GM23338 (cell line): ENCODE measurements around the gene FAM111A. TPM values are rescaled to one million over a fixed set of nuclear protein-coding genes. Genes with fewer than 3 reads are reported as not detected.

ENCODE experiments used
- ATAC-seq: fragments of 200-7000 bp; cut with Tn5 transposase; 3 replicates; pipeline ENCODE4 v1.9.1; 2020
- DNase-seq: peaks from one replicate; pipeline ENCODE4 v3.0.0-alpha.2; 2015; ENCODE audit warnings: low spot score
- H2AFZ ChIP-seq: fragments of 200-600 bp; sonication (generic); 2 replicates; pipeline ENCODE4 v1.8.0; 2016; ENCODE audit warnings: antibody characterized with exemption, mild to moderate bottlenecking, moderate library complexity
- H3F3A ChIP-seq: fragments of 200-600 bp; sonication (generic); replicated peaks from 2 replicates; pipeline ENCODE4 v1.8.0; 2017; ENCODE audit warnings: antibody characterized with exemption, mixed run types, low read depth
- H3K27ac ChIP-seq: fragments of 200-600 bp; sonication (generic); 2 replicates; pipeline ENCODE4 v1.6.1; 2016; ENCODE audit warnings: low read depth
- H3K27me3 ChIP-seq: fragments of 200-600 bp; sonication (generic); 2 replicates; pipeline ENCODE4 v1.8.0; 2016; ENCODE audit warnings: mild to moderate bottlenecking, mixed run types, moderate library complexity; ENCODE audit not compliant: insufficient read depth
- H3K36me3 ChIP-seq: fragments of 200-600 bp; sonication (generic); 2 replicates; pipeline ENCODE4 v1.8.0; 2016; ENCODE audit warnings: mild to moderate bottlenecking; ENCODE audit not compliant: insufficient read depth
- H3K4me1 ChIP-seq: fragments of 200-600 bp; sonication (generic); 2 replicates; pipeline ENCODE4 v1.8.0; 2016; ENCODE audit warnings: mild to moderate bottlenecking, moderate library complexity; ENCODE audit not compliant: insufficient read depth
- H3K4me2 ChIP-seq: fragments of 200-600 bp; sonication (generic); 2 replicates; pipeline ENCODE4 v1.7.1; 2017; ENCODE audit warnings: mixed run types
- H3K4me3 ChIP-seq: fragments of 200-600 bp; sonication (generic); 2 replicates; pipeline ENCODE4 v1.6.1; 2016; ENCODE audit warnings: mixed run types
- H3K79me2 ChIP-seq: fragments of 200-600 bp; sonication (generic); replicated peaks from 2 replicates; pipeline ENCODE4 v1.8.0; 2017; ENCODE audit warnings: mild to moderate bottlenecking; ENCODE audit not compliant: insufficient read depth
- H3K9me2 ChIP-seq: fragments of 200-600 bp; sonication (generic); 2 replicates; pipeline ENCODE4 v1.8.0; 2017; ENCODE audit not compliant: insufficient read depth
- H4K20me1 ChIP-seq: fragments of 200-600 bp; sonication (generic); replicated peaks from 2 replicates; pipeline ENCODE4 v1.8.0; 2017; ENCODE audit warnings: mild to moderate bottlenecking; ENCODE audit not compliant: insufficient read depth
- H3K27ac Mint-ChIP-seq: 2 replicates; pipeline ENCODE4 v1.8.0; 2020; ENCODE audit warnings: inconsistent platforms, mild to moderate bottlenecking, moderate library complexity, mixed read lengths
- H3K27me3 Mint-ChIP-seq: 3 replicates; pipeline ENCODE4 v1.8.0; 2022; ENCODE audit warnings: low read depth, mild to moderate bottlenecking, moderate library complexity, mixed read lengths, inconsistent platforms; ENCODE audit not compliant: insufficient read depth, poor library complexity
- H3K36me3 Mint-ChIP-seq: 3 replicates; pipeline ENCODE4 v1.8.0; 2021; ENCODE audit warnings: low read depth, mild to moderate bottlenecking, inconsistent platforms, moderate library complexity, mixed read lengths
- H3K4me1 Mint-ChIP-seq: 3 replicates; pipeline ENCODE4 v1.8.0; 2020; ENCODE audit warnings: mild to moderate bottlenecking, inconsistent platforms, mixed read lengths
- H3K4me3 Mint-ChIP-seq: 3 replicates; pipeline ENCODE4 v1.8.0; 2021; ENCODE audit warnings: moderate library complexity, mild to moderate bottlenecking, inconsistent platforms, mixed read lengths
- H3K9me3 Mint-ChIP-seq: 3 replicates; pipeline ENCODE4 v1.8.0; 2020; ENCODE audit warnings: moderate library complexity, mild to moderate bottlenecking, inconsistent platforms, mixed read lengths
- EZH2 ChIP-seq: fragments of 200-600 bp; sonication (generic); IDR thresholded peaks from one replicate; pipeline ENCODE4 v1.8.0; 2017; ENCODE audit warnings: antibody characterized with exemption, mild to moderate bottlenecking, low read depth; ENCODE audit not compliant: unreplicated experiment
- JUNB ChIP-seq: IDR thresholded peaks from one replicate; pipeline ENCODE4 v1.6.1; 2016; ENCODE audit warnings: antibody characterized with exemption; ENCODE audit not compliant: unreplicated experiment
- POLR2AphosphoS5 ChIP-seq: IDR thresholded peaks from 2 replicates; pipeline ENCODE4 v1.6.1; 2016; ENCODE audit warnings: antibody characterized with exemption, low read depth
- polyA plus RNA-seq: library from polyadenylated mRNA; unstranded; fragments of >200 nt; fragmentation: Nextera tagmentation; extraction: Ambion mirVana; gene quantifications from 2 replicates; pipeline ENCODE4 v1.2.1, GENCODE V29; 2016
- total RNA-seq: library from RNA; depleted of rRNA; stranded (reverse); fragments of >200 nt; shearing (Covaris generic); gene quantifications from 2 replicates; pipeline ENCODE4 v1.2.3, GENCODE V29; 2014
- TF ChIP-seq, protein P1 (sequence below): fragments of 250-450 bp; sonication (Bioruptor Pico); IDR thresholded peaks from 2 replicates; pipeline ENCODE4 v1.5.0; 2020; ENCODE audit warnings: mild to moderate bottlenecking, moderate library complexity

The FAM111A gene
- total and polyA plus RNA-seq, 2 experiments from 2014 or later = 23.0 to 38.1 TPM

GRCh38 chr11:59198726-59199125 lies 56.1 kb downstream of the FAM111A start (continued):
- TF ChIP-seq, protein P1, sequence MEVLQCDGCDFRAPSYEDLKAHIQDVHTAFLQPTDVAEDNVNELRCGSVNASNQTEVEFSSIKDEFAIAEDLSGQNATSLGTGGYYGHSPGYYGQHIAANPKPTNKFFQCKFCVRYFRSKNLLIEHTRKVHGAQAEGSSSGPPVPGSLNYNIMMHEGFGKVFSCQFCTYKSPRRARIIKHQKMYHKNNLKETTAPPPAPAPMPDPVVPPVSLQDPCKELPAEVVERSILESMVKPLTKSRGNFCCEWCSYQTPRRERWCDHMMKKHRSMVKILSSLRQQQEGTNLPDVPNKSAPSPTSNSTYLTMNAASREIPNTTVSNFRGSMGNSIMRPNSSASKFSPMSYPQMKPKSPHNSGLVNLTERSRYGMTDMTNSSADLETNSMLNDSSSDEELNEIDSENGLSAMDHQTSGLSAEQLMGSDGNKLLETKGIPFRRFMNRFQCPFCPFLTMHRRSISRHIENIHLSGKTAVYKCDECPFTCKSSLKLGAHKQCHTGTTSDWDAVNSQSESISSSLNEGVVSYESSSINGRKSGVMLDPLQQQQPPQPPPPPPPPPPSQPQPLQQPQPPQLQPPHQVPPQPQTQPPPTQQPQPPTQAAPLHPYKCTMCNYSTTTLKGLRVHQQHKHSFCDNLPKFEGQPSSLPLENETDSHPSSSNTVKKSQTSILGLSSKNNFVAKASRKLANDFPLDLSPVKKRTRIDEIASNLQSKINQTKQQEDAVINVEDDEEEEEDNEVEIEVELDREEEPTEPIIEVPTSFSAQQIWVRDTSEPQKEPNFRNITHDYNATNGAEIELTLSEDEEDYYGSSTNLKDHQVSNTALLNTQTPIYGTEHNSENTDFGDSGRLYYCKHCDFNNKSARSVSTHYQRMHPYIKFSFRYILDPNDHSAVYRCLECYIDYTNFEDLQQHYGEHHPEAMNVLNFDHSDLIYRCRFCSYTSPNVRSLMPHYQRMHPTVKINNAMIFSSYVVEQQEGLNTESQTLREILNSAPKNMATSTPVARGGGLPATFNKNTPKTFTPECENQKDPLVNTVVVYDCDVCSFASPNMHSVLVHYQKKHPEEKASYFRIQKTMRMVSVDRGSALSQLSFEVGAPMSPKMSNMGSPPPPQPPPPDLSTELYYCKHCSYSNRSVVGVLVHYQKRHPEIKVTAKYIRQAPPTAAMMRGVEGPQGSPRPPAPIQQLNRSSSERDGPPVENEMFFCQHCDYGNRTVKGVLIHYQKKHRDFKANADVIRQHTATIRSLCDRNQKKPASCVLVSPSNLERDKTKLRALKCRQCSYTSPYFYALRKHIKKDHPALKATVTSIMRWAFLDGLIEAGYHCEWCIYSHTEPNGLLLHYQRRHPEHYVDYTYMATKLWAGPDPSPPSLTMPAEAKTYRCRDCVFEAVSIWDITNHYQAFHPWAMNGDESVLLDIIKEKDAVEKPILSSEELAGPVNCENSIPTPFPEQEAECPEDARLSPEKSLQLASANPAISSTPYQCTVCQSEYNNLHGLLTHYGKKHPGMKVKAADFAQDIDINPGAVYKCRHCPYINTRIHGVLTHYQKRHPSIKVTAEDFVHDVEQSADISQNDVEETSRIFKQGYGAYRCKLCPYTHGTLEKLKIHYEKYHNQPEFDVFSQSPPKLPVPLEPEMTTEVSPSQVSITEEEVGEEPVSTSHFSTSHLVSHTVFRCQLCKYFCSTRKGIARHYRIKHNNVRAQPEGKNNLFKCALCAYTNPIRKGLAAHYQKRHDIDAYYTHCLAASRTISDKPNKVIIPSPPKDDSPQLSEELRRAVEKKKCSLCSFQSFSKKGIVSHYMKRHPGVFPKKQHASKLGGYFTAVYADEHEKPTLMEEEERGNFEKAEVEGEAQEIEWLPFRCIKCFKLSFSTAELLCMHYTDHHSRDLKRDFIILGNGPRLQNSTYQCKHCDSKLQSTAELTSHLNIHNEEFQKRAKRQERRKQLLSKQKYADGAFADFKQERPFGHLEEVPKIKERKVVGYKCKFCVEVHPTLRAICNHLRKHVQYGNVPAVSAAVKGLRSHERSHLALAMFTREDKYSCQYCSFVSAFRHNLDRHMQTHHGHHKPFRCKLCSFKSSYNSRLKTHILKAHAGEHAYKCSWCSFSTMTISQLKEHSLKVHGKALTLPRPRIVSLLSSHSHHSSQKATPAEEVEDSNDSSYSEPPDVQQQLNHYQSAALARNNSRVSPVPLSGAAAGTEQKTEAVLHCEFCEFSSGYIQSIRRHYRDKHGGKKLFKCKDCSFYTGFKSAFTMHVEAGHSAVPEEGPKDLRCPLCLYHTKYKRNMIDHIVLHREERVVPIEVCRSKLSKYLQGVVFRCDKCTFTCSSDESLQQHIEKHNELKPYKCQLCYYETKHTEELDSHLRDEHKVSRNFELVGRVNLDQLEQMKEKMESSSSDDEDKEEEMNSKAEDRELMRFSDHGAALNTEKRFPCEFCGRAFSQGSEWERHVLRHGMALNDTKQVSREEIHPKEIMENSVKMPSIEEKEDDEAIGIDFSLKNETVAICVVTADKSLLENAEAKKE (CRISPR knock-in tag) = no peak
- TF ChIP-seq JUNB = no peak
- TF ChIP-seq EZH2 = no peak

DNA sequence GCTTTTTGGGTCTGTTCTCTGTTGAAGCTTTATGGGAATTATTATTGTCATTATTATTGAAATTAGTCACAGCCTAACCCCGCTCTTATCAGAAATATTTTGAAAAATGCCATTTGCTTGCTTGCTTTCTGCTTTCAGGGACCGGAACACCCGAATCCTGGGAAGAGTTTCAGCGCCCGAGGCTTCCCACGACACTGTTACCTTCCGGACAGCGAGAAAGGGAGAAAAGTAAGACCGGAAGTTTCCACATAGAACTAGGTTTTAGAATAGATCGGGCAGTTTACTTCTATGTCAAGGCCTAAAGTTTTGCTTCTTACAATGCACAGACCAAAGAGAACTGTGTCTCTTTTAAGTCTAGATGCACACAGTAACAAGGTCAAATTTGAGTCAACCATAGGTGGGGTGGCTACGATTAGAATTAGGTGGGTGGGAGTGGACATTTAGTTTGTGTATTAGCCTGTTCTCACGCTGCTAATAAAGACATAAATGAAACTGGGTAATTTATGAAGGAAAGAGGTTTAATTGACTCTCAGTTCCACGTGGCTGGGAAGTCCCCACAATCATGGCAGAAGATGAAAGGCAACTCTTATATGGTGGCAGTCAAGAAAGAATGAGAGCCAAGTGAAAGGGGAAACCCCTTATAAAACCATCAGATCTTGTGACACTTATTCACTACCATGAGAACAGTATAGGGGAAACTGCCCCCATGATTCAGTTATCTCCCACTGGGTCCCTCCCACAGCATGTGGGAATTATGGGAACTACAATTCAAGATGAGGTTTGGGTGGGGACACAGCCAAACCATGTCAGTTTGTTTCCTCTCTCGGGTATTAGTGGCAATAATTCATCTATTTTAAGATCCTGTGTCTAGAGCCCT lies 57.1 kb downstream of the FAM111A start:
- H3K27ac Mint-ChIP-seq = no peak overlapping the region
- TF ChIP-seq JUNB = no peak
- TF ChIP-seq POLR2AphosphoS5 = no peak
- TF ChIP-seq, protein P1 (CRISPR knock-in tag) = no peak
- no peak overlapping the region for H3K4me3 ChIP-seq
- H3K9me3 Mint-ChIP-seq = peaks cover 12% of the 10 kb centered on the region
- no peak for ATAC-seq
- no peak overlapping the region for H3K4me2 ChIP-seq
- no peaks in the 10 kb centered on the region for H4K20me1 ChIP-seq
- no peak overlapping the region for H3K27ac ChIP-seq
- no peak overlapping the region for H3K4me3 Mint-ChIP-seq
- H3K4me1 ChIP-seq = no peaks in the 10 kb centered on the region
- no peak overlapping the region for H2AFZ ChIP-seq
- H3K4me1 Mint-ChIP-seq = peaks cover 2% of the 10 kb centered on the region; the same call in 1 of the 3 replicates
- H3K36me3 ChIP-seq = peaks cover 22% of the 10 kb centered on the region
- H3K9me2 ChIP-seq = 0 out of 2 replicates have a peak, but pooled peaks cover 4% of the 10 kb centered on the region
- no peaks in the 10 kb centered on the region for H3K27me3 ChIP-seq
- H3K27me3 Mint-ChIP-seq = no peaks in the 10 kb centered on the region
- H3K36me3 Mint-ChIP-seq = peaks cover 65% of the 10 kb centered on the region
- no peak for DNase-seq
- no peaks in the 10 kb centered on the region for H3K79me2 ChIP-seq
- H3F3A ChIP-seq = no peaks in the 10 kb centered on the region
